ENCODE data around the gene WDR7. TPM values are rescaled to one million over a fixed set of nuclear protein-coding genes. Genes with fewer than 3 reads are reported as not detected.

The WDR7 gene
- total RNA-seq, 2 donors from 2014 or later, result 47.0 to 62.2 TPM

DNA sequence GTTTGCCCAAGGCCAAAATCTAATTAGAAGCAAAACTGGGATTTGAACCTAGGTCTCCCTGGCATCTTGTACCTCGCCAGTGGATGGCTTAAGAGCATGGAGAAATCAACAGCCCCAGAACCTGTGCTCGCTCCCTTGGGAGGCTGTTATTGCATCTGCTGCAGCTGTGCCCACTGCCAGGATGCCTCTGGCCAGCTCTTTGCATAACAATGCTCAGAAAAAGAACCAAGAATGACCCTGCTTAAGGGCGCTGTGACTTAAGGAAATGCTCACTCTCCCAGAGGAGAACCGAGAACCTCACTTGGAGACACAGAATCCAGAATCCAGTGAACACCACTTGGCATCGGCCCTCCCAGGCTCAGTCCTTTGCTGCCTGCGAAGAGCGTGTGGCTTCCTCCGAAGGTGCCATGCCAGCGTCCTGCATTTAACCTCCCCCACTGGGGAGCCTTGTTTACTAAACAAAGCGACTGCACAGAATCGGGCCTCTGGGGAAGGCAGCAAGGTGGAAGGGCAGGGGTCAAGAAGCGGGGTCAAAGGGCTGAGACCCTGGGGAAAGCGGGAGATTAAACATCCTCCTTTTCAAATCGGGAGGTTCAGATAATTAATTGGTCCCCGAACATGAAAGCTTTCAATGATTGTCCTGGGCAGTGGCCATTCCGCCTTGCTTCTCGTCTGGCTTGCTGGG is 424.7 kb downstream of the WDR7 start:
- no peaks in the 10 kb centered on the region for H3K9me3 ChIP-seq (ENCODE audit: control insufficient read depth, low read length, poor library complexity, severe bottlenecking)
- DNase-seq (no peak), ATAC-seq (no peak)
- no peak overlapping the region for H3K4me3 Mint-ChIP-seq
- peaks cover 5% of the 10 kb centered on the region for H3K4me1 Mint-ChIP-seq
- peaks cover 25% of the 10 kb centered on the region for H3K27me3 Mint-ChIP-seq
- H3K36me3 Mint-ChIP-seq (ENCODE audit: low read depth), result no peaks in the 10 kb centered on the region
- no peak overlapping the region for H3K27ac Mint-ChIP-seq

DNA sequence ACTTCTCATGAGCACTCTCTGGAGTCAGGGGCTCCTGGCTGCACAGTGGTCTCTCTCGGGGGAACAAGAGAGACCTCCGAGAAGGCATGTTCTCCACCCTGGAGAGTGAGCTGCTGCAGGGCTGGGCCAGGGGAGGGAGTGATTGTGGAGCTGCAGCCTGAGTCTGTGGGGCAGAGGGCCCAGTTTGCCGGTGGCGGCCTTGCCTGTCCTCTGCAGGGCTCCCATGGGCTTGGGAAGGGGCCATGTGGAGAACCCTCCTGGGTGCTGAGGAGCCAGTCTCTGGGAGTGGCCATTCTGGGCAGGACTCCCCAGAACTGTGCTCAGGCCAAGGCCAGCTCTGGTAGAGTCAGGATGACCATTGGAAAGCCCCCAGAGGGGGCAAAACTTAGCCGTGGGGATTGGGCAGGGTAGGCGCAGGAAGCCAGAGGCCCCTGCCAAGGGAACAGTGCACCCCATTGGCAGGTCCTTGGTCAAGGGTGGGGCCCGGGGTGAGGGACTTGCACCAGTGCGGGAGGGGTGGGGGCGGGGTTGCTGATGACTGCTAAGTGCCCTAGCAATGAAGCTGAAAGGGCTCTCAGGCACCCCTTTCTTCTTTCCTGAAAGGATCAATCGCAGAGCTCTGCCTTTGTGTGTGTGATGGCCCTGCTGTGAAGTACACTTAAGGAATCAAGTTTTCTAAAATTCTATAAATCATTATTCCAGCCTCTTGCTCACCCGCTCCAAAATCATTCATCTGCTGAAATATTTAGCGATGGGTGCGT is 426.0 kb downstream of the WDR7 start:
- H3K4me3 Mint-ChIP-seq, result no peak overlapping the region
- DNase-seq (no peak), ATAC-seq (no peak)
- H3K9me3 ChIP-seq (ENCODE audit: control insufficient read depth, low read length, poor library complexity, severe bottlenecking), result no peaks in the 10 kb centered on the region
- H3K4me1 Mint-ChIP-seq, result peaks cover 5% of the 10 kb centered on the region
- peaks cover 14% of the 10 kb centered on the region for H3K27me3 Mint-ChIP-seq
- no peaks in the 10 kb centered on the region for H3K36me3 Mint-ChIP-seq (ENCODE audit: low read depth)
- no peak overlapping the region for H3K27ac Mint-ChIP-seq

DNA sequence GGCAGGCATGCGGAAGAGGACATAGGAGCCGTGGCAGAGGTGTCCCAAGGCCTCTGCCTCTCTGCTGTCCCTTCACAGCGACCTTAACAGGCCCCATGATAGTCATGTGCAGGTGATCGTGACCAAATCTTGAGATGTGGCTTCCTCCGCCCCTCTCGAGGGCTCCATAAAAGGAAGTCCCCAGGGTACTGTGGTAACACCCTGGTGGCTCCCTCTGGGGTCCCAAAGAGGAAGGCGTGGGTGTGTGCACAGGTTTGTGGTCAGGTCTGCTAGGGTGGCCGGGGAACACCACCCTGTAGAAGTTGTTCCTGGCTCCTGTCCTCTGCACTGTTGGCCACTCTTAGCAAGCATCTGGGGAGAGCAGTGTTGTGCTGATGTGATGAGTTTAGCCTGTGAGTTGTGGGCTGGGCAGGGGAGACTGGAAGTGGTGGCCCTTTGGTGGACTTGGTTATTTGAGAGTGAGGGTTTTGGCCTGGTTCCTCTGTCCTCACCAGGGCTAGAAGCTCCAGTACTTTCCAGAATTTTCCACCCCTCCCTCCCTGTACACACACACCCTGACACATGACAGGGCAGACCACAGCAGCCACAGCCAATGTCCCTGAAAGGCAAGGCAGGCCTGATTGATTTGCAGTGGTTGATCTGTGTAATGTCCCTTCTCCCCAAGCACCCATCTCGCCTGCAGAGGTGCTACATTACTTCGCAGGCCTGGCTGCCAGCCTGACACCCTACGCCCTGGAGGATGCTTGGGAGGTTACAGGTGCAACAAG is 426.8 kb downstream of the WDR7 start:
- H3K9me3 ChIP-seq (ENCODE audit: control insufficient read depth, low read length, poor library complexity, severe bottlenecking), result no peaks in the 10 kb centered on the region
- no peak overlapping the region for H3K27ac Mint-ChIP-seq
- DNase-seq (no peak), ATAC-seq (peak; percentile 57)
- H3K27me3 Mint-ChIP-seq, result peaks cover 6% of the 10 kb centered on the region
- peaks cover 5% of the 10 kb centered on the region for H3K4me1 Mint-ChIP-seq
- H3K4me3 Mint-ChIP-seq, result no peak overlapping the region
- H3K36me3 Mint-ChIP-seq (ENCODE audit: low read depth), result no peaks in the 10 kb centered on the region

DNA sequence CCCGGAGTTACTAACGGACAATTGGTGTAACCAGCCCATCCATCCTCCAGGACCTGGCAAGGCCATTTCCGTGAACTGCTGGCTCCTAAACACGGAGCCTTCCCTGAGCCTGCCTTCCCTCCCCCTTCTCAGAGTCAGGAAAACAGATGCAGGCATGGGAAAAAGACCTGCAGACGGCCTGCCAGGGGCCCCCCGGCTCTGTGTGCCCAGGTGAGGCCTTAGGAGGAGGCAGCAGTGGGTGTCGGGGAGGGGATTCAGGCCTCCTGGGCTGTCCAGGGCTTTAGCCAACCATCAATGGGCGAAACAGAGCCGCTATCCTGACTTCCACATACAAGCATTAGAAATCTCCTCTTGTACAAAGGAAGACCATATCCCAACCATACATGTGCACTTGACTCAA is 427.5 kb downstream of the WDR7 start:
- Mint-ChIP-seq H3K27ac (no peak overlapping the region), H3K4me3 (no peak overlapping the region), H3K36me3 (ENCODE audit: low read depth) (no peaks in the 10 kb centered on the region), H3K27me3 (peaks cover 8% of the 10 kb centered on the region), H3K4me1 (peaks cover 5% of the 10 kb centered on the region)
- no peak for DNase-seq
- ATAC-seq, result no peak
- no peaks in the 10 kb centered on the region for H3K9me3 ChIP-seq (ENCODE audit: control insufficient read depth, low read length, poor library complexity, severe bottlenecking)

DNA sequence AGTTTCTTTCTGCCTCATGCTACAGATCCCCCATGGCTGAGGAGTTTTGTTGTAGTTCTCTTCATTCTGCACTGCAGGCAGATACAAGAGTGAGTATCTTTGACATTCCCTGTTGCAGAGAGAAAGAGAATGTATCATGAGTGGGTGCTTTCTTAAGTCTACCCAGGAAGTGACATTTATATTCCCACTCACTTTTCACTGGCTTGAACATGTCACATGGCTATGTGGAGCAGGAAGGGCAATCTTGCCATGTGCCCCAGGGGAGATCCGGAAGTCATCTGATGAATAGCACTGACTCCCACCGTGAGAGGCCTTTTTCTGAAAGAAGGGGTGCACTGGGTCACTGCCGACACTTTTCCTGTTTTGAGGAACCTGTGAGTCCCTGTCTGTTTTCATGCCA is 429.3 kb downstream of the WDR7 start:
- ATAC-seq, result no peak
- DNase-seq, result no peak
- no peak overlapping the region for H3K4me3 Mint-ChIP-seq
- no peaks in the 10 kb centered on the region for H3K36me3 Mint-ChIP-seq (ENCODE audit: low read depth)
- H3K27me3 Mint-ChIP-seq, result peaks cover 19% of the 10 kb centered on the region
- no peak overlapping the region for H3K27ac Mint-ChIP-seq
- peaks cover 7% of the 10 kb centered on the region for H3K4me1 Mint-ChIP-seq
- no peaks in the 10 kb centered on the region for H3K9me3 ChIP-seq (ENCODE audit: control insufficient read depth, low read length, poor library complexity, severe bottlenecking)

DNA sequence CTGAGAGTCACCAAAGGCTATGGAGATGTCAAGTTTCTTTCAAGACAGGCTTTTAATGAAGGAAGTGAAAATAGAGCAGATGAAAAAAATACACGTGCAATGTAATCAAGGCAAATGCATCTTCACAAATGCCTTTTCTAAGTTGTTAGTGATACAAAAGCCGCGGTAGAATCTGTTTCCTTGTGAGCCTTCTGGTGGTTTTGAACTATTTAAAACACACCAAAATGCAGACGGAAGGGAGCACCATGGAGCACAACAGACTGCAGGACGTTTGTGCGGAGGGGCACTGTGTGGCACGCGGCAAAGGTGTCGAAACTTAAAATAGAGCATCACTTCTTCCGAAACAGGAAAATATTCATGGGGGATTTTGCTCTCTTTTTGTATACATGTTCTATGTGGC is 430.7 kb downstream of the WDR7 start:
- peaks cover 18% of the 10 kb centered on the region for H3K27me3 Mint-ChIP-seq
- H3K9me3 ChIP-seq (ENCODE audit: control insufficient read depth, low read length, poor library complexity, severe bottlenecking), result no peaks in the 10 kb centered on the region
- H3K4me3 Mint-ChIP-seq, result no peak overlapping the region
- H3K4me1 Mint-ChIP-seq, result peaks cover 7% of the 10 kb centered on the region
- no peaks in the 10 kb centered on the region for H3K36me3 Mint-ChIP-seq (ENCODE audit: low read depth)
- no peak overlapping the region for H3K27ac Mint-ChIP-seq
- no peak for ATAC-seq
- no peak for DNase-seq

DNA sequence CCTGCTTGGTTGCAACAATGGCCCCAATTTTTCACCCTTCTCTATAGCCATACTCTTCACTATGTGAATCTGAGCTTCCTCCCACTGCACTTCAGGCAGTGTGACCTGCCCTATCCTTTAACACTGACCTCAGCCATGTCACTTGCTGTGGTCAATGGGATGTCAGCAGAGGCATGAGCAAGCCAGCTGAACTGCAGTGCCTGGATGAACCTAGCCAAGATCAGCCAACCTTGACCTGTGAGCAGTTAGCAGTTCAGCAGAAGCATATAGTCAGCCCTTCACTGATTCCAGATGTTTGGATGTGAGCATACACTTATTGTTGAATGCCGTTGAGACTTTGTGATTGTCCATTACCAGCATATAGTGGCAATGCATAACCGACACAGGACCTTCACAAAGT is 432.3 kb downstream of the WDR7 start:
- ATAC-seq (no peak), DNase-seq (no peak)
- no peaks in the 10 kb centered on the region for H3K9me3 ChIP-seq (ENCODE audit: control insufficient read depth, low read length, poor library complexity, severe bottlenecking)
- H3K36me3 Mint-ChIP-seq (ENCODE audit: low read depth), result no peaks in the 10 kb centered on the region
- peaks cover 29% of the 10 kb centered on the region for H3K27me3 Mint-ChIP-seq
- no peak overlapping the region for H3K4me3 Mint-ChIP-seq
- H3K27ac Mint-ChIP-seq, result no peak overlapping the region
- peaks cover 3% of the 10 kb centered on the region for H3K4me1 Mint-ChIP-seq

DNA sequence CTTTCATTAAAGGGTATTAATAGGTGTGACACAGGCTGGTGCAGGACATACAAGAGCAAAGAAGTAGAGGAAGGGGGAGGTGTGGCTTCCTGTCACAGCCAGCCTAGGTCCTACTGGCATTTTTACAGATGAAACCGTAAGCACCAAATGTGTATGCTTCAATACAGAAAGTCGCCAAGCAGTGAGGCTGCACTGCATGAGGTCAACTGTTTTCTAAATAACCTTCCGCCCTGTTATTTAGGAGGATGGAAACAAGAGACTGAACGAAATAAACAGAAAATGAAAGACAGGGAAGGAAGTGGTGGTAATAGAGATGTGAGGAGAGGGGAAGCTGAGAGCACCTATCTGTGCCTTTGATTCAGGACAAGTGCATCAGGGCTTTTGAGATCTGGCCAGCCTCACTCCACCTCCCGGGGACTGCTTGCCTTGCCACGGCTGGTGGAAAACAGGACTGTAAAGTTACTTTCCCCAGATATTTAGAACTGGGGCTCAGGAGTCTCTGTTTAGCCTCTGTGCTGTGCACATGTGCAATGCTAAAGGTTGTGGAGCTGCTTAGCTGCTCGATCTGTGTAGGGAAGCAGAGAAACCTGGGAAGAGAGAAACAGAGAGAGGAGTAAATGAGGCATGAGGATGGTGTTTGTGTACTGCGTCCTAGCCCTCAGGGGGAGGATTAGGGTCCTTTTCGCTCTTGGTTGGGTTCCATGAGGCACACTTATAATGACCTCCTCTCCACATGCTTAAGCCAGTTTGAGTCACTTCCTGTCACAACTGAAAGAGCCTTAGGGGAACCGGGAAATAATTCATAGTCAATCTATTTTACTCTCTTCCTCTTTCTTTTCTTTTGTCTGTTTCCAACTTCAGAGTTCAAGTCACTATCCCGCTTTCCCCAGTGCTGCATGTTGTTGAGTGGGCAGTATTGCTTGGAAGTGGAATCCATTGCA is 433.4 kb downstream of the WDR7 start:
- peaks cover 31% of the 10 kb centered on the region for H3K27me3 Mint-ChIP-seq
- H3K4me1 Mint-ChIP-seq, result peaks cover 3% of the 10 kb centered on the region
- peak overlapping the region; percentile 8 for H3K4me3 Mint-ChIP-seq
- ATAC-seq (no peak), DNase-seq (no peak)
- no peaks in the 10 kb centered on the region for H3K9me3 ChIP-seq (ENCODE audit: control insufficient read depth, low read length, poor library complexity, severe bottlenecking)
- no peak overlapping the region for H3K27ac Mint-ChIP-seq
- H3K36me3 Mint-ChIP-seq (ENCODE audit: low read depth), result no peaks in the 10 kb centered on the region

DNA sequence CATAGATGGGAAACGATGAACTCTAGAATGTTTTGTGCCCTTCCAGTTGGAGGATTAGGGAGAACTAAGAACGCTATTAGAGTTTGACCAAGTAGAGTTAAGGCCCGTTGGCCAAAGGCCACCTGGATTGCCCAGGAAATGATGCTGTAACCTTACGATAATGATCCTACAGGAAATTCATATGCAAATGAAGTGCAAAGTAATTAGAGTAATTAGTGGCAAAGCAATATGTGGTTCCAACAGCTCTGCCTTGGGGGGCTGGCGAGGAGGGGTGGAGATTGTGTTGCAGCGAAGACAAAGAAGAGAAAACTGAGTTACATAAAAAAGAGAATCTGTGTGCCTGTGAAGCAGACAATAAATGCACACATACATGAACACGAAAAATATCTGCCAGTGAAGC is 434.2 kb downstream of the WDR7 start:
- no peaks in the 10 kb centered on the region for H3K9me3 ChIP-seq (ENCODE audit: control insufficient read depth, low read length, poor library complexity, severe bottlenecking)
- H3K4me3 Mint-ChIP-seq, result no peak overlapping the region
- peaks cover 3% of the 10 kb centered on the region for H3K4me1 Mint-ChIP-seq
- H3K27ac Mint-ChIP-seq, result no peak overlapping the region
- H3K27me3 Mint-ChIP-seq, result peaks cover 38% of the 10 kb centered on the region
- no peaks in the 10 kb centered on the region for H3K36me3 Mint-ChIP-seq (ENCODE audit: low read depth)
- ATAC-seq, result no peak
- no peak for DNase-seq

DNA sequence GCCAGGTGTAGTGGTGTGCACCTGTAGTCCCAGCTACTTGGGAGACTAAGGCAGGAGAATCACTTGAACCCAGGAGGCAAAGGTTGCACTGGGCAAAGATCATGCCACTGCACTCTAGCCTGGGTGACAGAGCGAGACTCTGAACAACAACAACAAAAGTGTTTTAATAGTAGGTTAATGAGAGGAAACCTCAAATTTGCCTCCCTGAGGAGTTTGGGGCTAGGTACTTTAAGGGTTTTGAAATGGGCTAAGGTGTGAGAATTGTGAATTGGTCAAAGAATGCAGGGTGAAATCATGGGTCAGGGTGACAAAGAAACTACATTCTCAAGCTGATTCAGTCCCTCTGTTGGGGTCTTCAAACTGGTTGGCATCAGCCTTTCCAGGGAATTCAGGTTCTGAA is 435.0 kb downstream of the WDR7 start:
- no peaks in the 10 kb centered on the region for H3K36me3 Mint-ChIP-seq (ENCODE audit: low read depth)
- peaks cover 3% of the 10 kb centered on the region for H3K4me1 Mint-ChIP-seq
- H3K4me3 Mint-ChIP-seq, result no peak overlapping the region
- H3K9me3 ChIP-seq (ENCODE audit: control insufficient read depth, low read length, poor library complexity, severe bottlenecking), result no peaks in the 10 kb centered on the region
- H3K27ac Mint-ChIP-seq, result no peak overlapping the region
- peaks cover 42% of the 10 kb centered on the region for H3K27me3 Mint-ChIP-seq
- no peak for ATAC-seq
- no peak for DNase-seq
